Measurements from ENCODE around the gene NDE1. TPM values are rescaled to one million over a fixed set of nuclear protein-coding genes. Genes with fewer than 3 reads are reported as not detected.

NDE1 gene
- total and polyA plus RNA-seq, 9 of the 15 experiments (the other 6 are each of a cell fraction or from before 2014, with no cell fraction given): 3.1 to 59.9 (median 30.0) TPM

- no peak for TF ChIP-seq RNF219 (CRISPR knock-in tag; IDR thresholded peaks at IDR 0.05)
- TF ChIP-seq KAT7 (CRISPR knock-in tag; IDR thresholded peaks at IDR 0.05; ENCODE audit: borderline replicate concordance): no peak
- TF ChIP-seq NBN (IDR thresholded peaks at IDR 0.05; ENCODE audit: low read depth): 0 out of 2 replicates have a peak, but pooled peaks have one; percentile 25
- peak in 1 of 3 experiments; percentile 43 for TF ChIP-seq YY1 (IDR thresholded peaks at IDR 0.05; ENCODE audit: borderline replicate concordance in 1 of 3, control insufficient read depth in 1 of 3, extremely low read depth in 1 of 3, insufficient read depth in 3 of 3, insufficient read length in 1 of 3, insufficient replicate concordance in 2 of 3, low read depth in 1 of 3, low read length in 2 of 3)
- TF ChIP-seq DEAF1 (CRISPR knock-in tag; IDR thresholded peaks at IDR 0.05): peak; percentile 22; the same call in 1 of the 2 replicates
- TF ChIP-seq CEBPG (CRISPR knock-in tag; IDR thresholded peaks at IDR 0.05): 0 out of 2 replicates have a peak, but pooled peaks have one; percentile 42
- peak; percentile 4 to 46; a peak in 2 of 4 replicates for TF ChIP-seq CEBPG (tag; conservative IDR thresholded peaks at IDR 0.05 in 1 of 2, IDR thresholded peaks at IDR 0.05 in 1 of 2)
- no peak for TF ChIP-seq ZBTB2 (IDR thresholded peaks at IDR 0.05)
- TF ChIP-seq PCBP2 (IDR thresholded peaks at IDR 0.05; ENCODE audit: low read depth, low read length, poor library complexity, severe bottlenecking): no peak
- TF ChIP-seq ARID1B (IDR thresholded peaks at IDR 0.05): peak; percentile 47; the same call in 1 of the 2 replicates
- TF ChIP-seq HMGN3 (IDR thresholded peaks at IDR 0.05; ENCODE audit: borderline replicate concordance, extremely low read depth, insufficient read length, low read depth, low read length): peak; percentile 62
- no peak for TF ChIP-seq NELFE (IDR thresholded peaks at IDR 0.05; ENCODE audit: insufficient read depth, insufficient read length)
- TF ChIP-seq SAP30 (IDR thresholded peaks at IDR 0.05; ENCODE audit: borderline replicate concordance, insufficient read depth, low read depth, low read length, poor library complexity, severe bottlenecking): no peak
- peak; percentile 77 for TF ChIP-seq SMAD1 (IDR thresholded peaks at IDR 0.05; ENCODE audit: low read depth, low read length, partially characterized antibody)
- peak in 1 of 3 experiments; percentile 84; a peak in 2 of 6 replicates for TF ChIP-seq ZBTB11 (CRISPR knock-in tag; IDR thresholded peaks at IDR 0.05)
- TF ChIP-seq ZFPM2 (CRISPR knock-in tag; IDR thresholded peaks at IDR 0.05): no peak
Observed at GRCh38 chr16:15642557-15643047, 7.4 kb upstream of the NDE1 start (continued).
